NCI-H128 (cell line): Measurements from ENCODE around the gene OAS3.
"Not testable (repeated sequence)": the region's sequence is repeated elsewhere in the genome, so short reads cannot be mapped to it uniquely, and the experiment has no call there.

Experiments used
- DNase-seq: peaks from one replicate; lab custom pipeline; 2025; ENCODE audit not compliant: unreplicated experiment; lab: John Stamatoyannopoulos, UW

Gene OAS3

GRCh38 chr12:112937741-112938719 lies at the start of gene OAS3:
Gene OAS3, plus strand, starts transcription at chr12:112938474. Its CDS starts 57 bp downstream, at chr12:112938531.
- DNase-seq = no peak

- DNase-seq = no peak
These were observed 46.9 kb upstream of the OAS3 start for GRCh38 chr12:112891093-112892024.

DNA sequence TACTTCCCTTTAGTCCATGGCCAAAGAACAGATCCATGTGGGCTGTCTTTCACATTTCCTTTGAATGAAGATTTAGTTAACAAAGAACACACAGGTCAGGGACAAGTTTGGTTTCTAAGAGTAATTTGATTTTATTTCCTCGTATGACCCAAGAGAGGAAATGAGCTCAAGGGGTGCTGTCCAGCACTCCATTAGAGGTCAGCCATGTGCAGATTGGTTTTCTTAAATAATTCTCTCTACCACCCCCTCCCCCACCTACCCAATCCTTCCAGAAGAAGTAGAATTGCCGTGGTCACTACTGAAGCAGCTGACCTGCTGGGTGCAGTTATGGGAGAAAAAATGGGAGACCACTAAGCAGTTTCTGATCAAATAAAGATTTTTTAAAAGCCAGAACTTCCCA lies 45.4 kb upstream of the OAS3 start:
- no peak for DNase-seq

DNA sequence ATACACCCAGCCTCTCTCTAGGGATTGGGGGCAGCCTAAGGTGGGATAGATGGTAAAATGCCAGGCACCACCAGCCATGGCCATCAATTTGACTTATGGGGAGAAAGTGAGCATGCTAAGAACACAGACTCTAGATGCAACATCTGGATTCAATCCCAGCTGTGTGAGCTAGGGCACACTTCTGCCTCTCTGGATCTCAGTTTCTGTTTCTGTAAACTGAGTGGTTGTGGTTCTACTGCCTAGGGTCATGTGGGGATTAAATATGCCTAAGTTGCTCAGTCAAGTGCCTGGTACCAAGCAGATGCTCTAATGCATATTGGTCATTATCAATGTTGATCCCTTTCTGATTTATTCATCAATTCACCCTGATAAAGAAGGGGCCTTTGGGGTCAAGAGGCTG lies 44.1 kb upstream of the OAS3 start:
- no peak for DNase-seq

DNA sequence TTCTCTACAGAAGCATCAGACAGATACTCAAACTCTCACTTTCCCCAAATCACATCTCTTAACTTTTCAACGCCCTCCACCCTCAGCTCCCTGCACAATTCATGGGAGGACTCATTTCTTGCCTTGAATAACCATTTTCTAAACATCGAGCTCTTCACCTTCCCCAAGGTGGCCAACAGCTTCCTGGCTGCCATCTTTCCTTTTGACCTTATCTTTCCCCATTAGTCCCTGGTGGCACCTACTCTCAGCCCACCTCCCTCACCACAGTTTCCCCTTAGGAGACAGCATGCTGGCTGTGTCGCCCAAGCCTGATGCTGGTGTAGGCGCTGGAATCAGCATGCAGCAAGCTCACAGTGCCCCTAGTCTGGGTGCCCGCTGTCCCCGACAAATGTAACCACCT lies 39.9 kb upstream of the OAS3 start:
- no peak for DNase-seq

GRCh38 chr12:112900298-112901145 lies 37.8 kb upstream of the OAS3 start:
- DNase-seq = no peak

DNA sequence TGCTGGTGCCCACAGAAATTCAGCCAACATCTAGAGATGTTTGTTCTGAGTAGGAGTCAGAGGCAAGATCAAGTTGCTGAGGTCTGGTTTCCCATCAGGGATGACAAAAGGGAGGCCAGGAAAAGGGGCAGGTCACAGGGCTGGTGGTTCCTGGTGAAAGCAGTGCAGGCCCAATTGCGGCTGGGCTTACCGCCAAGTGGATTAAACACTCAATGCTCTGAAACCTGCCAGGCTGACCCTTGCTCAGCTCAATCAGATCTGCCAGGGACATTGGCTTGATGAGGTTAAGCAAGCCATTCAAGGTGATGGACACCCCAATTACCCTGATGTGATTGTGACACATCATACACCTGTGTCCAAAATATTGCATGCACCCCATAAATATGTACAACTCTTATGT lies 37.0 kb upstream of the OAS3 start:
- DNase-seq = no peak

DNA sequence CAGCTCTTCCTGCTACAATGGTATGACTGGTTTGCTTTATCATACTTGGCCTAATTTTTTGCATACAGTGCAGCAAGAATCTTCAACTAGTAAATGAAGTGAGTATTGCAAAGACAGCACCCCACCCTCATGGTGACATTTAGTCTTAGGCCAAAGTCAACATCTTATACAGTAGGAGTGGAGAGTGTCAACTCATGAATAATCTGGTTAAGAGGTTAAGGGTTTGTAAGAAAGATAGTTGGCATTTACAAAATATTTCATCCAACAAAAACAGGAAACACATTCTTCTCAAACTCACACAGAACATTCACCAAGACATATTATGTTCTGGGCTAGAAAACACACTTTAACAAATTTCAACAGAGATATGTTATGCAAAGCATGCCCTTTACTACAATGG lies 33.7 kb upstream of the OAS3 start:
- no peak for DNase-seq

- no peak for DNase-seq
These were observed 32.7 kb upstream of the OAS3 start for GRCh38 chr12:112905451-112906089.

- DNase-seq = no peak
These were observed 31.4 kb upstream of the OAS3 start, which contains the start of gene OAS1 for GRCh38 chr12:112906712-112907414. Gene OAS1, plus strand, starts transcription at chr12:112906962. Its CDS starts 78 bp downstream, at chr12:112907040.

DNA sequence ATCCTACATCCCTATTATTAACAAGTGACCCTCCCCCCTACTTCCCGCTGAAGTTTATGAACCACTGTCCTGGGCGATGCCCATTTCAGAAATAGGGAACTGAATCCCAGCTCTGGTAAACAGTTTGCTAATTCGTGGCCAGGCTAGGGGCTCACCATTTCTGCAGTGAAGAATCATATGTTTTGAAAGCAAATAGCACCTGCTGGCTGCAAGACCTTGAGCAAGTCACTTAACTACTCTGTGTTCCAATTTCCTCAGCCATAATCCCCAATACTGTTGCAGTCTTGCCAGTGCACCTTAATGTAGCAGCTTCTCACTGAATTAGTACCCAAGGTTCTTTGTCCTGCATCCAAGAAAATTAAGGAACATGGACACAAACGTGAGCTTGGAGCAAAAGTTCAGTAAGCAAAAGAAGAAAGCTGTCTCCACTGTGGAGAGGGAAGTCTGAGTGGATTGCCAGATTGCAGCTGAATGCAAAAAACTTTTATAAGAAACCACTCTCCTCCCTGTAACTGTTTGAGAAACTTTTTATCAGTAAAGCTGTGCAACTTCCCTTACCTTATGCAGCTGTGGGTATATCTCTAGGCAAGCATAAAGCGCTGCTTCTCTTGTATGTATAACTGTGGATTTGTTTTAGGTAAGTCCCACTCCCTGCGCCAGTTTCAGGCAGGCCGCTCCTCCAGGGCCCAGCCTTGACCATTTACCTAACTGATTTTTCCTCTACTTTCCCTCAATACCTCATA lies 30.7 kb upstream of the OAS3 start:
- DNase-seq = no peak

DNA sequence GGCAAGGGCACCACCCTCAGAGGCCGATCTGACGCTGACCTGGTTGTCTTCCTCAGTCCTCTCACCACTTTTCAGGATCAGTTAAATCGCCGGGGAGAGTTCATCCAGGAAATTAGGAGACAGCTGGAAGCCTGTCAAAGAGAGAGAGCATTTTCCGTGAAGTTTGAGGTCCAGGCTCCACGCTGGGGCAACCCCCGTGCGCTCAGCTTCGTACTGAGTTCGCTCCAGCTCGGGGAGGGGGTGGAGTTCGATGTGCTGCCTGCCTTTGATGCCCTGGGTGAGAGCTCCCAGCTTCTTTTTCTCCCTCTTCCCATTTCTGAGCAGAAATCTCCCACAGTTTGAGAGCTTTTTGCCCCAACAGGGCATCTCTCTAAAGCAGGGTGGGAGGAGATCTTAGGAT lies 29.7 kb upstream of the OAS3 start:
- no peak for DNase-seq

GRCh38 chr12:112909693-112910092 lies 28.6 kb upstream of the OAS3 start:
- no peak for DNase-seq

DNA sequence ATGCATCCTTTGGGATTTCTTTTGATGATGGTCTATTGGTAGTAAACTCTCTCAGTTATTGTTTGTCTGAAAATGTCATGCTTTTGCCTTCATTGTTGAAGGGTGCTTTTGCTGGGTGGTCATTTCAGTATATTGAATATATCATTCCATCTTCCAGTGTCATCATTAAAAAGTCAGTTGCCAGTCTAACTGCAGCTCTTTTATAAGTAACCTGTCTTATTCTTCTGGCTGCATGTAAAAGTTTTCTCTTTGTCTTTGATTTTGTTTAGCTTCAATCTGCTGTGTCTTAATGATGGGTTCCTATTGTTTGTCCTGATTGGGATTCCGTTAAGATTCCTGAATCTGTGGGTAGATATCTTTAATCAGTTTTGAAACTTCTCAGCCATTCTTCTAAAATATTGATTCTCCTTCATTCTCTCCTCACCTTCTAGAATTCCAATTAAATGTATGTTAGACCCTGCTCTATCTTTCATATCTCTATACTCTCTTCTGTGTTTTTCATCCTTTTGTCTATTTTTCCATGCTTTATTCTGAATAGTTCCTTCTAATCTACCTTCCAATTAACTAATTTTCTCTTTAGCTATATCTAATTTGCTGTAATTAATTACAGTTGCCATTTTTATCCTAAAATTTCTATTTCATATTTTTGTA lies 25.1 kb upstream of the OAS3 start:
- no peak for DNase-seq

- not testable (repeated sequence) for DNase-seq
These were observed 24.4 kb upstream of the OAS3 start for GRCh38 chr12:112913888-112914287.

DNA sequence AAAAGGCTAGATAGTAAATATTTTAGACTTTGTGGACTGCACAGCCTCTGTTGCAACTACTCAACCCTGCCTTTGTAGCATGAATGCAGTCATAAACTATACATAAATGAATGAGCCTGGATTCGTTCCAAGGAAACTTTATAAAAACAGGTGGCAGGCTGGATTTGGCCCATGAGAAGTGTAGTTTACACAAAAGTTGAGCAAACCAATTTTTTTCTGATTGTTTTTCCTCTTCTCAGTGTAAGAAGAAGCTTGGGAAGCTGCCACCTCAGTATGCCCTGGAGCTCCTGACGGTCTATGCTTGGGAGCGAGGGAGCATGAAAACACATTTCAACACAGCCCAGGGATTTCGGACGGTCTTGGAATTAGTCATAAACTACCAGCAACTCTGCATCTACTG lies 22.0 kb upstream of the OAS3 start:
- no peak for DNase-seq

DNA sequence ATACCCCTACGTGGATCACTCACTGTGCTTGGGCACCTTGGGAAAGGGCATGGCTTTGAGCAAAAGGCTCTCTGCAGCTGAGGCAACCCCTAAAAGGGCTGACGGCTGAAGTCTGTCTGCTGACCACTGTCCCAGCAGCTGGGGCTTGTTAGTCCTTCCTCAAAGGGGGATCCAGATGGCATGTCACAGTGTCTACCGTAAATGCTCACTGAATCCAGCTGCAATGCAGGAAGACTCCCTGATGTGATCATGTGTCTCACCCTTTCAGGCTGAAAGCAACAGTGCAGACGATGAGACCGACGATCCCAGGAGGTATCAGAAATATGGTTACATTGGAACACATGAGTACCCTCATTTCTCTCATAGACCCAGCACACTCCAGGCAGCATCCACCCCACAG lies 19.2 kb upstream of the OAS3 start:
- no peak for DNase-seq

- DNase-seq = no peak
These were observed 13.3 kb upstream of the OAS3 start for GRCh38 chr12:112924986-112925385.
